Esophagus muscularis mucosa (tissue), 4 donors: ENCODE results near the gene LGALS13. TPM values are rescaled to one million over a fixed set of nuclear protein-coding genes. Genes with fewer than 3 reads are reported as not detected.
"Not testable (repeated sequence)": the region's sequence is repeated elsewhere in the genome, so short reads cannot be mapped to it uniquely, and the experiment has no call there.

ENCODE experiments used
- DNase-seq: peaks from one replicate; pipeline ENCODE4 v3.0.0-alpha.2; 2017; ENCODE audit errors: extremely low spot score
- H3K27ac ChIP-seq, 4 donors: fragments of 200-600 bp; sonication (generic); replicated peaks in 1 of 4; 1 replicate in 3 of 4; 2 replicates in 1 of 4; pipeline ENCODE4 v1.5.1; 2016 to 2019; ENCODE audit warnings: mild to moderate bottlenecking in 1 of 4
- H3K27me3 ChIP-seq, 4 donors: fragments of 200-600 bp; sonication (generic); one replicate each; pipeline versions ENCODE4 v1.5.1 to v1.6.0; 2016 to 2019
- H3K36me3 ChIP-seq, 4 donors: fragments of 200-600 bp; sonication (generic); one replicate each; pipeline ENCODE4 v1.5.1; 2016 to 2019
- H3K4me1 ChIP-seq, 4 donors: fragments of 200-600 bp; sonication (generic); one replicate each; pipeline ENCODE4 v1.5.1; 2016 to 2019
- H3K4me3 ChIP-seq, 4 donors: fragments of 200-600 bp; sonication (generic); 1 replicate in 2 of 4; 2 replicates in 2 of 4; pipeline ENCODE4 v1.5.1; 2016 to 2019; ENCODE audit warnings: mild to moderate bottlenecking in 4 of 4, moderate library complexity in 1 of 4
- H3K9me3 ChIP-seq, 4 donors: fragments of 200-600 bp; sonication (generic); 1 replicate in 3 of 4; 2 replicates in 1 of 4; pipeline ENCODE4 v1.5.1; 2016 to 2019
- CTCF ChIP-seq, 3 experiments: fragments of 200-600 bp in 2 of 3; fragments of 450-650 bp in 1 of 3; sonication (generic) in 2 of 3; IDR thresholded peaks; one replicate each; pipeline ENCODE4 v1.5.1; 2017 to 2019; ENCODE audit warnings: antibody characterized with exemption in 3 of 3, mild to moderate bottlenecking in 2 of 3, moderate library complexity in 1 of 3
- EP300 ChIP-seq: sonication (generic); formaldehyde crosslinking; IDR thresholded peaks from one replicate; pipeline ENCODE4 v1.6.1; 2017; ENCODE audit warnings: antibody characterized with exemption
- POLR2A ChIP-seq: fragments of 450-650 bp; IDR thresholded peaks from one replicate; pipeline ENCODE4 v1.6.1; 2017; ENCODE audit warnings: antibody characterized with exemption, moderate library complexity, mild to moderate bottlenecking, low read depth
- POLR2AphosphoS5 ChIP-seq, 2 donors: sonication (generic); formaldehyde crosslinking; IDR thresholded peaks; one replicate each; pipeline ENCODE4 v1.6.1; 2017; ENCODE audit warnings: antibody characterized with exemption in 2 of 2
- WGBS: methylation state at CpG from one replicate; pipeline ENCODE4 v1.1.5; 2018; 5-methylcytosine and 5-hydroxymethylcytosine counted together
- intact Hi-C: fragments of 100-400 bp; cut with DNase I; formaldehyde crosslinking; loops from one replicate; pipeline ENCODE4 v1.15.1; 2023
- total RNA-seq, 4 donors: library from RNA; depleted of rRNA; stranded (reverse); fragments of >200 nt; gene quantifications; one replicate each; pipeline versions ENCODE4 v1.1.0 to v1.2.1, GENCODE V29; 2016

Gene LGALS13
- total RNA-seq, 4 donors from 2014 or later: not detected

DNA sequence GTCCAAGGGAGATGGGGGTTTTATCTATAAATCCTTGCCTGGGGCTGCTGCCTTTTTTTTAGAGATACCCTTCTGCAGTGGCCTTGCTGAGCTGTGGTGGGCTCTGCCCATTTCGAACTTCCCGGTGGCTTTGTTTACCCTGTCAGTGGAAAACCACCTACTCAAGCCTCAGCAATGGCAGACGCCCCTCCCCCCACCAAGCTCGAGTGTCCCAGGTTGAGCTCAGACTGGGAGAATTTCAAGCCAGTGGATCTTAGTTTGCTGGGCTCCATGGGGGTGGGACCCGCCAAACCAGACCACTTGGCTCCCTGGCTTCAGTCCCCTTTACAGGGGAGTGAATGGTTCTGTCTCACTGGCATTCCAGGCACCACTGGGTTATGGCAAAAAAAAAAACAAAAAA is 21.6 kb downstream of the LGALS13 start:
- intact Hi-C loops: no loop called here
- Histone ChIP-seq H3K36me3 (no peaks in the 10 kb centered on the region), H3K9me3 (no peaks in the 10 kb centered on the region), H3K27me3 (peaks cover 0 to 34% (median 2%) of the 10 kb centered on the region in 4 donors), H3K27ac (no peak overlapping the region), H3K4me3 (no peak overlapping the region), H3K4me1 (no peaks in the 10 kb centered on the region)
- no peak for DNase-seq
- TF ChIP-seq POLR2A: no peak
- TF ChIP-seq EP300: no peak
- TF ChIP-seq POLR2AphosphoS5 (IDR thresholded peaks at IDR 0.05): no peak
- TF ChIP-seq CTCF (IDR thresholded peaks at IDR 0.05): no peak
- WGBS: 36% methylated on average over 5 of the region's 5 CpGs

DNA sequence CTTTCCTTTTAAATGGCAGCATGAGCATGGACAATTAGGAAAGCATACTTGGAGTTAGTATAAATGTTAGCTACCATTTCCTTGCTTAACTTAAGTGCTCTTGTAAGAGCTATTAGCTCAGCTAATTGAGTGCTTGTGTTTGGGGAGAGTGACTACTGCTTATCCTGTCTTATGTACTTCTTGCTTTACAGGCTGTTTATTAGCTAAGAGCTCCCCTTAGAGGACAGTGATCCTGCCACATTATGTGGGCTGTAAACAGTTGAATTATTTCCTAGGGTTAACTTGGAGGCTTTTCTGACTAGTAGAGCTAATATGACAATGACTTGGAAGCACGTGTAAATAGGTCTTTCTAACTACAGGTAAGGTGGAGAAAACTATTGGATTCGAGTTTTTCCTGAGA is 25.3 kb downstream of the LGALS13 start:
- H3K27ac ChIP-seq, intact Hi-C loops, DNase-seq, H3K4me1 ChIP-seq, H3K36me3 ChIP-seq, H3K9me3 ChIP-seq, H3K4me3 ChIP-seq: not testable (repeated sequence)
- WGBS: 60% methylated on average over 2 of the region's 2 CpGs
- H3K27me3 ChIP-seq: peaks cover 0 to 22% (median 2%) of the 10 kb centered on the region in 4 donors

DNA sequence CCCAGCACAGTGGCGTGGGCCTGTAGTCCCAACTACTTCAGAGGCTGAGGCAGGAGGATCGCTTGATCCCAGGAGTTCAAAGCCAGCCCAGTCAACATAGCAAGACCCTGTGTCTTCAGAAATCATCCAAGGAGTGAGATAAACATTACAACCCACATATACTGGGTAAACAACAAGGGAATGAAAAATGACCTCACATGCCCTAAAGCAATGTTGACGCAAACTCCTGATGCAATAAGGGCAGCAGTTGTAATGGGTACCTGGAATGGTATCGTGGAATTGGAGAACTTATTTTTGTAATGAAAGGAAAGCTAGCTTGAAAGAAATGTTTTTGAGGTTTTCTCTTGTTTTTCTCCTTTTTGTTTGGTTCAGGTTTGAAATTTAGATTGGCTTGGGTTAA is 28.9 kb downstream of the LGALS13 start:
- no peak overlapping the region for H3K27ac ChIP-seq
- H3K9me3 ChIP-seq: peaks cover 0 to 4% (median 0%) of the 10 kb centered on the region in 4 donors
- no peaks in the 10 kb centered on the region for H3K27me3 ChIP-seq
- 77% methylated on average over 4 of the region's 4 CpGs for WGBS
- H3K4me1 ChIP-seq: no peaks in the 10 kb centered on the region
- no peak overlapping the region for H3K4me3 ChIP-seq
- no peak for DNase-seq
- H3K36me3 ChIP-seq: no peaks in the 10 kb centered on the region
- intact Hi-C loops: no loop called here
- TF ChIP-seq CTCF (IDR thresholded peaks at IDR 0.05): no peak
- no peak for TF ChIP-seq POLR2A

DNA sequence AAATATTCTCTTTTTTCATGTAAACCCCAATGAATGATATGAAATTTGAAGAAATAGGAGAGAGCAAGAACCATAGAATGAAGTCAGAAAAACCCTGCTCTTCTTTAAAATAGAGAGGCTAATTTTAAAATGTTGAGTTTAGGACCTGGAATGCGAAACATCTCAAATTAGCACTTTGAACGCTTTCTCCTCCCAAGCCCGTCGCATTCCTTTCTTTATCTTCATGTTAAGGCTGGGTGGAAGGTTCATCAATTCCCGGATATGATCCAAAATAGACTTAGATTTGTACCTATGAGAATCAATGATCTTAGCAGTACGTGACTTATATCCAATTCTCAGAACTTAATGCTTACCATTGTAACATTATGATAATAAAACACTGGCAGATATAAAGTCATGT is 29.3 kb downstream of the LGALS13 start:
- no peak for TF ChIP-seq CTCF (IDR thresholded peaks at IDR 0.05)
- TF ChIP-seq POLR2AphosphoS5 (IDR thresholded peaks at IDR 0.05): no peak
- no peak for TF ChIP-seq POLR2A
- TF ChIP-seq EP300: no peak
- Histone ChIP-seq H3K36me3 (no peaks in the 10 kb centered on the region), H3K27ac (no peak overlapping the region), H3K9me3 (peaks cover 0 to 4% (median 0%) of the 10 kb centered on the region in 4 donors), H3K27me3 (peaks cover 0 to under 1% (median 0%) of the 10 kb centered on the region in 4 donors), H3K4me1 (no peaks in the 10 kb centered on the region), H3K4me3 (no peak overlapping the region)
- WGBS: 66% methylated on average over 6 of the region's 6 CpGs
- intact Hi-C loops: no loop called here
- DNase-seq: no peak

DNA sequence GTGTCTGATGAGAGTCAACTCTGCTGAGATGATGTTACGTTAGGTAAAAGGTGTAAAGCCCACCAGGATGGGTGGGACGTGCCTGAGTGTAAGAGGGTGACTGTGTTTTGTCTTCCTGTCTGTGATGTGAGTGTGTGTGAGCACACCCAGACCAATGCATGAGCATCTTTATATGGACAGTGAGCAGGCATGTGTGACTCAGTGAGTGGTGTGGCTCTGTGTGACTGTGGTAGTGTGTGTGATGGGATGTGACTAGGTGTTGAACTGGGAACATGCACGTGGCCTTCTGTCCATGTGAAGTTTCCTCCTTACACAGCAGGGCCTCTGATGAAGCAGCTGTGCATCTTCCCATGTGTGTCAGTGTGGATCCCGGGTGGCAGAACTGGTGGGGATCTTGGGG is 35.6 kb downstream of the LGALS13 start:
- no peaks in the 10 kb centered on the region for H3K9me3 ChIP-seq
- intact Hi-C loops: no loop called here
- WGBS: 57% methylated on average over 3 of the region's 4 CpGs
- no peaks in the 10 kb centered on the region for H3K4me1 ChIP-seq
- H3K4me3 ChIP-seq: no peak overlapping the region
- no peak overlapping the region for H3K27ac ChIP-seq
- no peak for TF ChIP-seq CTCF (IDR thresholded peaks at IDR 0.05)
- TF ChIP-seq POLR2AphosphoS5 (IDR thresholded peaks at IDR 0.05): no peak
- no peak for TF ChIP-seq POLR2A
- no peak for TF ChIP-seq EP300
- peaks cover 0 to 41% (median 0%) of the 10 kb centered on the region in 4 donors for H3K27me3 ChIP-seq
- no peak for DNase-seq
- no peaks in the 10 kb centered on the region for H3K36me3 ChIP-seq
